ENCODE results near the gene PTPRN2. TPM values are rescaled to one million over a fixed set of nuclear protein-coding genes. Genes with fewer than 3 reads are reported as not detected.

PTPRN2 gene
- total and polyA plus RNA-seq, 2 of the 13 experiments (the other 11 are each of a cell fraction or from before 2014, with no cell fraction given): 2.5 to 24.2 TPM

- DNase-seq (ENCODE audit: low spot score): no peak
- no peak overlapping the region for H2AFZ ChIP-seq (ENCODE audit: low read length)
- H3K9ac ChIP-seq (ENCODE audit: insufficient read depth, low read depth, low read length): no peak overlapping the region
- H3K9me3 ChIP-seq (ENCODE audit: low read length): no peaks in the 10 kb centered on the region
- CTCF ChIA-PET (ENCODE audit: low intra/inter-chr PET ratio, low total read pairs): no interaction called here
- peaks cover 20% of the 10 kb centered on the region for H3K79me2 ChIP-seq (ENCODE audit: insufficient read depth, low read length)
- no peak overlapping the region for H3K27ac ChIP-seq (ENCODE audit: extremely low read length, insufficient read depth, low read length)
- H3K4me2 ChIP-seq (ENCODE audit: low read depth, low read length): no peak overlapping the region
- in situ Hi-C loops (cut with HindIII; ENCODE audit: extremely low pct_ligation_motif_present, low pct_unique_long_range_greater_than_20kb) (no loop called here), intact Hi-C loops (cut with micrococcal nuclease; ENCODE audit: unreplicated experiment) (no loop called here)
- peaks cover 55% of the 10 kb centered on the region for H4K20me1 ChIP-seq (ENCODE audit: insufficient read depth, low read length)
- POLR2A ChIA-PET: no interaction called here
- H3K36me3 ChIP-seq (replicated peaks in 1 of 2; ENCODE audit: control insufficient read depth in 1 of 2, insufficient read depth in 2 of 2, low read length in 2 of 2): peaks cover 1 to 3% of the 10 kb centered on the region in 2 experiments; a peak in 1 of 5 replicates
- H3K4me1 ChIP-seq (ENCODE audit: insufficient read depth, low read length): no peaks in the 10 kb centered on the region
- no peak for FAIRE-seq
- no peaks in the 10 kb centered on the region for H3K27me3 ChIP-seq (ENCODE audit: control insufficient read depth in 1 of 2, insufficient read depth in 2 of 2, low read length in 2 of 2)
- TF ChIP-seq ZNF143 (CRISPR knock-in tag; IDR thresholded peaks at IDR 0.05) (no peak), ARNT (IDR thresholded peaks at IDR 0.05) (no peak), ZNF567 (CRISPR knock-in tag; IDR thresholded peaks at IDR 0.05; ENCODE audit: borderline replicate concordance) (no peak), FOXA3 (CRISPR knock-in tag; IDR thresholded peaks at IDR 0.05) (no peak)
- 95% methylated on average over 13 of the region's 13 CpGs for WGBS (ENCODE audit: low lambda C conversion rate)
- BruUV-seq (replicated peaks): no TSS peak
- ATAC-seq: no peak
- no peak overlapping the region for H3K4me3 ChIP-seq (replicated peaks in 1 of 3; ENCODE audit: insufficient read depth in 1 of 3, low read depth in 2 of 3, low read length in 3 of 3)
These were observed 24.6 kb downstream of the PTPRN2 start for GRCh38 chr7:158563051-158563450.

- Histone ChIP-seq H3K27ac (ENCODE audit: extremely low read length, insufficient read depth, low read length) (no peak overlapping the region), H3K4me2 (ENCODE audit: low read depth, low read length) (no peak overlapping the region), H3K9me3 (ENCODE audit: low read length) (no peaks in the 10 kb centered on the region), H3K4me1 (ENCODE audit: insufficient read depth, low read length) (no peaks in the 10 kb centered on the region), H3K27me3 (ENCODE audit: control insufficient read depth in 1 of 2, insufficient read depth in 2 of 2, low read length in 2 of 2) (no peaks in the 10 kb centered on the region), H3K79me2 (ENCODE audit: insufficient read depth, low read length) (peaks cover 17% of the 10 kb centered on the region), H2AFZ (ENCODE audit: low read length) (no peak overlapping the region), H3K4me3 (replicated peaks in 1 of 3; ENCODE audit: insufficient read depth in 1 of 3, low read depth in 2 of 3, low read length in 3 of 3) (no peak overlapping the region), H3K36me3 (replicated peaks in 1 of 2; ENCODE audit: control insufficient read depth in 1 of 2, insufficient read depth in 2 of 2, low read length in 2 of 2) (peaks cover 1 to 4% of the 10 kb centered on the region in 2 experiments; a peak in 1 of 5 replicates), H3K9ac (ENCODE audit: insufficient read depth, low read depth, low read length) (no peak overlapping the region), H4K20me1 (ENCODE audit: insufficient read depth, low read length) (peaks cover 56% of the 10 kb centered on the region)
- WGBS (ENCODE audit: low lambda C conversion rate): 98% methylated on average over 6 of the region's 6 CpGs
- in situ Hi-C loops (cut with HindIII; ENCODE audit: extremely low pct_ligation_motif_present, low pct_unique_long_range_greater_than_20kb) (no loop called here), intact Hi-C loops (cut with micrococcal nuclease; ENCODE audit: unreplicated experiment) (no loop called here)
- FAIRE-seq: no peak
- BruUV-seq (replicated peaks): no TSS peak
- ChIA-PET POLR2A (no interaction called here), CTCF (ENCODE audit: low intra/inter-chr PET ratio, low total read pairs) (no interaction called here)
- DNase-seq (ENCODE audit: low spot score): no peak
- ATAC-seq: no peak
- TF ChIP-seq WIZ (CRISPR knock-in tag; IDR thresholded peaks at IDR 0.05): no peak
- no peak for TF ChIP-seq CBFB (CRISPR knock-in tag; IDR thresholded peaks at IDR 0.05)
- no peak for TF ChIP-seq ASH2L (IDR thresholded peaks at IDR 0.05; ENCODE audit: insufficient read length, low read depth, low read length)
- TF ChIP-seq SALL2 (CRISPR knock-in tag; IDR thresholded peaks at IDR 0.05): no peak
- TF ChIP-seq ZSCAN20 (CRISPR knock-in tag; IDR thresholded peaks at IDR 0.05; ENCODE audit: borderline replicate concordance): no peak
- no peak for TF ChIP-seq JARID2 (CRISPR knock-in tag; IDR thresholded peaks at IDR 0.05; ENCODE audit: insufficient replicate concordance)
- no peak for TF ChIP-seq IKZF4 (CRISPR knock-in tag; IDR thresholded peaks at IDR 0.05; ENCODE audit: borderline replicate concordance, low read depth, not compliant biosample characterization)
- no peak for TF ChIP-seq PAF1 (CRISPR knock-in tag; IDR thresholded peaks at IDR 0.05)
- TF ChIP-seq FOXP1 (IDR thresholded peaks at IDR 0.05): no peak
- no peak for TF ChIP-seq FOXP1 (CRISPR knock-in tag; IDR thresholded peaks at IDR 0.05)
- TF ChIP-seq NONO (IDR thresholded peaks at IDR 0.05): no peak
- no peak for TF ChIP-seq NONO (CRISPR knock-in tag; conservative IDR thresholded peaks at IDR 0.05)
- TF ChIP-seq, protein P1, sequence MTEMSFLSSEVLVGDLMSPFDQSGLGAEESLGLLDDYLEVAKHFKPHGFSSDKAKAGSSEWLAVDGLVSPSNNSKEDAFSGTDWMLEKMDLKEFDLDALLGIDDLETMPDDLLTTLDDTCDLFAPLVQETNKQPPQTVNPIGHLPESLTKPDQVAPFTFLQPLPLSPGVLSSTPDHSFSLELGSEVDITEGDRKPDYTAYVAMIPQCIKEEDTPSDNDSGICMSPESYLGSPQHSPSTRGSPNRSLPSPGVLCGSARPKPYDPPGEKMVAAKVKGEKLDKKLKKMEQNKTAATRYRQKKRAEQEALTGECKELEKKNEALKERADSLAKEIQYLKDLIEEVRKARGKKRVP (CRISPR knock-in tag; IDR thresholded peaks at IDR 0.05): no peak
- no peak for TF ChIP-seq ZNF598 (CRISPR knock-in tag; IDR thresholded peaks at IDR 0.05; ENCODE audit: borderline replicate concordance)
- TF ChIP-seq KLF16 (CRISPR knock-in tag; IDR thresholded peaks at IDR 0.05): no peak
These were observed 25.1 kb downstream of the PTPRN2 start for GRCh38 chr7:158562517-158562916.
